GM19455 (cell line): ENCODE measurements around the gene LCK.

Experiments
- ATAC-seq: cut with Tn5 transposase; IDR thresholded peaks from one replicate; pipeline ENCODE4 v1.9.1; 2021; ENCODE audit not compliant: unreplicated experiment

Gene LCK

GRCh38 chr1:32318127-32318869, 67.2 kb downstream of the LCK start:
- ATAC-seq: no peak

GRCh38 chr1:32321712-32322291, 70.7 kb downstream of the LCK start:
- ATAC-seq: no peak

GRCh38 chr1:32327204-32327603, 76.1 kb downstream of the LCK start:
- ATAC-seq: no peak

GRCh38 chr1:32329931-32330466, 78.9 kb downstream of the LCK start:
- ATAC-seq: no peak

GRCh38 chr1:32330558-32331151, 79.6 kb downstream of the LCK start:
- ATAC-seq: no peak

GRCh38 chr1:32331549-32331948, 80.5 kb downstream of the LCK start:
- ATAC-seq: no peak

- ATAC-seq: no peak
Measured at GRCh38 chr1:32332290-32333079, 81.4 kb downstream of the LCK start.

GRCh38 chr1:32333251-32333963, 82.3 kb downstream of the LCK start:
- no peak for ATAC-seq

- ATAC-seq: no peak
Measured at GRCh38 chr1:32334274-32334861, 83.3 kb downstream of the LCK start.

GRCh38 chr1:32334864-32335534, 83.9 kb downstream of the LCK start:
- no peak for ATAC-seq

GRCh38 chr1:32335535-32335789, 84.4 kb downstream of the LCK start:
- no peak for ATAC-seq
